ENCODE measurements around the gene MIPOL1. TPM values are rescaled to one million over a fixed set of nuclear protein-coding genes. Genes with fewer than 3 reads are reported as not detected.
A peak's percentile ranks its signal among the peaks of the same experiment; 100 is the strongest.

MIPOL1 gene
- total and polyA plus RNA-seq, 2 of the 13 experiments (the other 11 are each of a cell fraction or from before 2014, with no cell fraction given) = 8.6 to 34.2 TPM

DNA sequence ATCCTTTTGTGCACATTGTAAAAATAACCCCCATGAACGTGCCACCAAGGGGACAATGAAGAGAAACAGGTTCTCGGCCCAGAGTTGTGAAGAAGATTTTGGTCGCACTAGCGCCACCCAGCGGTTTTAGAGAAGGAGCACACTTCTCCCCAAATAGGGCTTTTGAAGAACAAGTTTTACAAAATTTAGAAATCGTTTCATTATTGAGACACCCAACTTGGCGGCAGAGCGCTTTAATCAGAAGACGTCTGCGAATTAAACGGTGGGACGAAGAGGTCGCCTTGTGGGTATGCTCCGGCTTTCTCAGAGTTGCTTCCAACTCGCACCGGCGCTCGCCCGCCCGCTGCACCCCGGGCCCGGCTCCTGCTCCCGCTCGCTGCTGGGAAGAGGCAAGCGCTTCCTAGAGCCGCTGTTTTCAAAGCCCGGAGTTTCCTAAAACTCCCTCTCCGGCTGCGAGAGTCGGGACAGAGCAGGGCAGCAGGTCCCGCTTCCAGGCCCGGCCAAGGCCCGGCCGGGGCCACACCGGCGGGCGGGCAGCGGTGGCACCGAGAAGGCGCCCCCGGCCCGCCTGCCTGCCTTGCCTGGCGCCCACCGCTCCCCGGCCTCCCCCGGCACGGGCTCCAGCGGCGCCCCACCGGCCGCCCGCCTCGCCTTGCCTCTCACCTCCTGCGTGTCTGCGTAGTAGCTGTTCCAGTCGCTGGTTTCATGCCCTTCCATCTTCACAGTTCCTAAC is 396.7 kb downstream of the MIPOL1 start (continued):
- TF ChIP-seq CREM (IDR thresholded peaks at IDR 0.05) = no peak; the same call in 1 of the 2 replicates
- TF ChIP-seq CREM (CRISPR knock-in tag; IDR thresholded peaks at IDR 0.05) = no peak
- no peak for TF ChIP-seq ZNF589 (CRISPR knock-in tag; conservative IDR thresholded peaks at IDR 0.05)
- TF ChIP-seq, protein P1, sequence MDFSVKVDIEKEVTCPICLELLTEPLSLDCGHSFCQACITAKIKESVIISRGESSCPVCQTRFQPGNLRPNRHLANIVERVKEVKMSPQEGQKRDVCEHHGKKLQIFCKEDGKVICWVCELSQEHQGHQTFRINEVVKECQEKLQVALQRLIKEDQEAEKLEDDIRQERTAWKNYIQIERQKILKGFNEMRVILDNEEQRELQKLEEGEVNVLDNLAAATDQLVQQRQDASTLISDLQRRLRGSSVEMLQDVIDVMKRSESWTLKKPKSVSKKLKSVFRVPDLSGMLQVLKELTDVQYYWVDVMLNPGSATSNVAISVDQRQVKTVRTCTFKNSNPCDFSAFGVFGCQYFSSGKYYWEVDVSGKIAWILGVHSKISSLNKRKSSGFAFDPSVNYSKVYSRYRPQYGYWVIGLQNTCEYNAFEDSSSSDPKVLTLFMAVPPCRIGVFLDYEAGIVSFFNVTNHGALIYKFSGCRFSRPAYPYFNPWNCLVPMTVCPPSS (IDR thresholded peaks at IDR 0.05) = no peak
- no peak for TF ChIP-seq MAFG (CRISPR knock-in tag; IDR thresholded peaks at IDR 0.05)
- peak; percentile 90; the same call in 1 of the 2 replicates for TF ChIP-seq MEIS1 (CRISPR knock-in tag; IDR thresholded peaks at IDR 0.05; ENCODE audit: borderline replicate concordance)
- no peak for TF ChIP-seq POLR2G (IDR thresholded peaks at IDR 0.05; ENCODE audit: low read depth, low read length)
- TF ChIP-seq, protein P2, sequence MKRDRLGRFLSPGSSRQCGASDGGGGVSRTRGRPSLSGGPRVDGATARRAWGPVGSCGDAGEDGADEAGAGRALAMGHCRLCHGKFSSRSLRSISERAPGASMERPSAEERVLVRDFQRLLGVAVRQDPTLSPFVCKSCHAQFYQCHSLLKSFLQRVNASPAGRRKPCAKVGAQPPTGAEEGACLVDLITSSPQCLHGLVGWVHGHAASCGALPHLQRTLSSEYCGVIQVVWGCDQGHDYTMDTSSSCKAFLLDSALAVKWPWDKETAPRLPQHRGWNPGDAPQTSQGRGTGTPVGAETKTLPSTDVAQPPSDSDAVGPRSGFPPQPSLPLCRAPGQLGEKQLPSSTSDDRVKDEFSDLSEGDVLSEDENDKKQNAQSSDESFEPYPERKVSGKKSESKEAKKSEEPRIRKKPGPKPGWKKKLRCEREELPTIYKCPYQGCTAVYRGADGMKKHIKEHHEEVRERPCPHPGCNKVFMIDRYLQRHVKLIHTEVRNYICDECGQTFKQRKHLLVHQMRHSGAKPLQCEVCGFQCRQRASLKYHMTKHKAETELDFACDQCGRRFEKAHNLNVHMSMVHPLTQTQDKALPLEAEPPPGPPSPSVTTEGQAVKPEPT (CRISPR knock-in tag; IDR thresholded peaks at IDR 0.05; ENCODE audit: low read depth) = no peak
- peak; percentile 32 for TF ChIP-seq JARID2 (CRISPR knock-in tag; IDR thresholded peaks at IDR 0.05; ENCODE audit: insufficient replicate concordance)
- peak; percentile 99 for TF ChIP-seq SMC3 (IDR thresholded peaks at IDR 0.05; ENCODE audit: low read length)
- 0 out of 2 replicates have a peak, but pooled peaks have one; percentile 70 for TF ChIP-seq THYN1 (CRISPR knock-in tag; IDR thresholded peaks at IDR 0.05; ENCODE audit: borderline replicate concordance, low read depth)
- TF ChIP-seq, protein P3, sequence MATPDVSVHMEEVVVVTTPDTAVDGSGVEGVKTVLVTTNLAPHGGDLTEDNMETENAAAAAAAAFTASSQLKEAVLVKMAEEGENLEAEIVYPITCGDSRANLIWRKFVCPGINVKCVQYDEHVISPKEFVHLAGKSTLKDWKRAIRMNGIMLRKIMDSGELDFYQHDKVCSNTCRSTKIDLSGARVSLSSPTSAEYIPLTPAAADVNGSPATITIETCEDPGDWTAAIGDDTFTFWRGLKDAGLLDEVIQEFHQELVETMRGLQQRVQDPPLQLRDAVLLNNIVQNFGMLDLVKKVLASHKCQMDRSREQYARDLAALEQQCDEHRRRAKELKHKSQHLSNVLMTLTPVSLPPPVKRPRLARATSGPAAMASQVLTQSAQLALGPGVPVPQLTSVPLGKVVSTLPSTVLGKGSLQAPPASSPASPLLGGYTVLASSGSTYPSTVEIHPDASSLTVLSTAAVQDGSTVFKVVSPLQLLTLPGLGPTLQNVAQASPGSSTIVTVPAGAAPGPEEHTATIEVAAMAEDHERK (CRISPR knock-in tag; IDR thresholded peaks at IDR 0.05; ENCODE audit: low read depth) = no peak
- TF ChIP-seq, protein P4, sequence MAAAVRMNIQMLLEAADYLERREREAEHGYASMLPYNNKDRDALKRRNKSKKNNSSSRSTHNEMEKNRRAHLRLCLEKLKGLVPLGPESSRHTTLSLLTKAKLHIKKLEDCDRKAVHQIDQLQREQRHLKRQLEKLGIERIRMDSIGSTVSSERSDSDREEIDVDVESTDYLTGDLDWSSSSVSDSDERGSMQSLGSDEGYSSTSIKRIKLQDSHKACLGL (CRISPR knock-in tag; IDR thresholded peaks at IDR 0.05) = peak; percentile 87; the same call in 1 of the 2 replicates
- TF ChIP-seq, protein P5, sequence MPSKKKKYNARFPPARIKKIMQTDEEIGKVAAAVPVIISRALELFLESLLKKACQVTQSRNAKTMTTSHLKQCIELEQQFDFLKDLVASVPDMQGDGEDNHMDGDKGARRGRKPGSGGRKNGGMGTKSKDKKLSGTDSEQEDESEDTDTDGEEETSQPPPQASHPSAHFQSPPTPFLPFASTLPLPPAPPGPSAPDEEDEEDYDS (CRISPR knock-in tag; IDR thresholded peaks at IDR 0.05) = peak; percentile 42; the same call in 1 of the 2 replicates
- TF ChIP-seq JUN (CRISPR knock-in tag; IDR thresholded peaks at IDR 0.05) = no peak
- TF ChIP-seq ZNF143 (CRISPR knock-in tag; IDR thresholded peaks at IDR 0.05) = no peak; the same call in 1 of the 2 replicates
- peak; percentile 78; the same call in 1 of the 2 replicates for TF ChIP-seq DMAP1 (CRISPR knock-in tag; IDR thresholded peaks at IDR 0.05)
- TF ChIP-seq EEA1 (CRISPR knock-in tag; IDR thresholded peaks at IDR 0.05; ENCODE audit: borderline replicate concordance) = no peak; the same call in 1 of the 2 replicates
- TF ChIP-seq ZNF747 (CRISPR knock-in tag; IDR thresholded peaks at IDR 0.05; ENCODE audit: borderline replicate concordance) = no peak
